WTC11 (cell line): Measurements from ENCODE around the gene ZEB2. TPM values are rescaled to one million over a fixed set of nuclear protein-coding genes. Genes with fewer than 3 reads are reported as not detected.

ENCODE experiments used
- ATAC-seq: fragments of 200-7000 bp; cut with Tn5 transposase; 2 replicates; pipeline ENCODE4 v1.10.0; 2021; ENCODE audit warnings: mild to moderate bottlenecking, moderate library complexity
- CTCF ChIA-PET: fragments of 300-600 bp; sonication (Branson Sonifier 250); formaldehyde crosslinking; loops from one replicate; lab custom pipeline; 2021; ENCODE audit warnings: antibody characterized with exemption; lab: Charles Lee
- POLR2A ChIA-PET: fragments of 350-600 bp; sonication (Branson Sonifier 250); formaldehyde crosslinking; loops from one replicate; lab custom pipeline; 2021; ENCODE audit warnings: antibody characterized with exemption; lab: Charles Lee
- DNase-seq: peaks from one replicate; pipeline ENCODE4 v3.0.0; 2021; ENCODE audit warnings: low spot score
- H3K27ac Mint-ChIP-seq: 2 replicates; pipeline ENCODE4 v1.8.0; 2021; ENCODE audit warnings: mixed read lengths
- H3K27me3 Mint-ChIP-seq: 2 replicates; pipeline ENCODE4 v1.8.0; 2021; ENCODE audit warnings: low read depth, mild to moderate bottlenecking, moderate library complexity, mixed read lengths
- H3K36me3 Mint-ChIP-seq: 2 replicates; pipeline ENCODE4 v1.8.0; 2021; ENCODE audit warnings: mixed read lengths
- H3K4me1 Mint-ChIP-seq: 2 replicates; pipeline ENCODE4 v1.8.0; 2022; ENCODE audit warnings: mixed read lengths
- H3K4me3 Mint-ChIP-seq: 2 replicates; pipeline ENCODE4 v1.8.0; 2021; ENCODE audit warnings: mild to moderate bottlenecking, moderate library complexity, mixed read lengths
- H3K9me3 Mint-ChIP-seq: 2 replicates; pipeline ENCODE4 v1.8.0; 2021; ENCODE audit warnings: mixed read lengths
- CBFB ChIP-seq: sonication (generic); formaldehyde crosslinking; IDR thresholded peaks from 2 replicates; pipeline ENCODE4 v1.8.1; 2022; ENCODE audit warnings: mild to moderate bottlenecking, low read depth, missing genetic modification reagents
- CDX4 ChIP-seq: fragments of 250-450 bp; sonication (Bioruptor Pico); IDR thresholded peaks from 2 replicates; pipeline ENCODE4 v1.9.0; 2021; ENCODE audit warnings: moderate library complexity, mild to moderate bottlenecking, inconsistent platforms, borderline replicate concordance
- FOXJ3 ChIP-seq: sonication (generic); formaldehyde crosslinking; IDR thresholded peaks from 2 replicates; pipeline ENCODE4 v1.9.0; 2021; ENCODE audit warnings: missing genetic modification reagents, mild to moderate bottlenecking, borderline replicate concordance
- FOXP1 ChIP-seq: sonication (generic); formaldehyde crosslinking; IDR thresholded peaks from 2 replicates; pipeline ENCODE4 v1.8.0; 2022; ENCODE audit warnings: missing genetic modification reagents, mild to moderate bottlenecking, moderate library complexity, borderline replicate concordance
- FOXP4 ChIP-seq: sonication (generic); formaldehyde crosslinking; IDR thresholded peaks from 2 replicates; pipeline ENCODE4 v1.8.0; 2022; ENCODE audit warnings: mild to moderate bottlenecking, missing genetic modification reagents
- IRF1 ChIP-seq: sonication (generic); formaldehyde crosslinking; IDR thresholded peaks from 2 replicates; pipeline ENCODE4 v1.8.0; 2023; ENCODE audit warnings: missing genetic modification reagents
- MAX ChIP-seq: sonication (generic); formaldehyde crosslinking; IDR thresholded peaks from 2 replicates; pipeline ENCODE4 v1.8.0; 2022; ENCODE audit warnings: mild to moderate bottlenecking, missing genetic modification reagents
- MLX ChIP-seq: sonication (generic); formaldehyde crosslinking; IDR thresholded peaks from 2 replicates; pipeline ENCODE4 v1.8.1; 2023; ENCODE audit warnings: mild to moderate bottlenecking, missing genetic modification reagents, moderate library complexity
- NFATC4 ChIP-seq: fragments of 250-450 bp; sonication (Bioruptor Pico); IDR thresholded peaks from 2 replicates; pipeline ENCODE4 v1.9.0; 2021; ENCODE audit warnings: mild to moderate bottlenecking
- PREB ChIP-seq: sonication (generic); formaldehyde crosslinking; IDR thresholded peaks from 2 replicates; pipeline ENCODE4 v1.8.1; 2022; ENCODE audit warnings: mild to moderate bottlenecking, missing genetic modification reagents, moderate library complexity, borderline replicate concordance
- SOX15 ChIP-seq: fragments of 250-450 bp; sonication (Bioruptor Pico); IDR thresholded peaks from 2 replicates; pipeline ENCODE4 v1.9.0; 2021; ENCODE audit warnings: mild to moderate bottlenecking
- ZNF232 ChIP-seq: sonication (generic); formaldehyde crosslinking; IDR thresholded peaks from 2 replicates; pipeline ENCODE4 v1.8.0; 2022; ENCODE audit warnings: mild to moderate bottlenecking, missing genetic modification reagents
- ZNF423 ChIP-seq: fragments of 250-450 bp; sonication (Bioruptor Pico); IDR thresholded peaks from 2 replicates; pipeline ENCODE4 v2.1.2; 2022; ENCODE audit warnings: mild to moderate bottlenecking, moderate library complexity
- ZNF532 ChIP-seq: fragments of 250-450 bp; sonication (Bioruptor Pico); IDR thresholded peaks from 2 replicates; pipeline ENCODE4 v1.9.0; 2021; ENCODE audit warnings: mild to moderate bottlenecking, borderline replicate concordance
- total RNA-seq: library from RNA; stranded (reverse); gene quantifications from 3 replicates; pipeline ENCODE4 v1.2.3, GENCODE V29; 2021

The ZEB2 gene
- total RNA-seq, 1 experiment from 2014 or later: 0.42 TPM

GRCh38 chr2:144424559-144425240, 95.2 kb downstream of the ZEB2 start:
- POLR2A ChIA-PET: no interaction called here
- no peak for ATAC-seq
- H3K4me3 Mint-ChIP-seq: no peak overlapping the region
- H3K4me1 Mint-ChIP-seq: peaks cover 11% of the 10 kb centered on the region
- no peaks in the 10 kb centered on the region for H3K27me3 Mint-ChIP-seq
- no peaks in the 10 kb centered on the region for H3K9me3 Mint-ChIP-seq
- H3K36me3 Mint-ChIP-seq: no peaks in the 10 kb centered on the region
- no peak overlapping the region for H3K27ac Mint-ChIP-seq
- no peak for TF ChIP-seq ZNF232 (CRISPR knock-in tag)
- TF ChIP-seq MLX (CRISPR knock-in tag): no peak
- no peak for TF ChIP-seq CBFB (CRISPR knock-in tag)
- TF ChIP-seq ZNF423 (CRISPR knock-in tag): no peak
- no peak for TF ChIP-seq FOXP4 (CRISPR knock-in tag)
- TF ChIP-seq SOX15: no peak
- TF ChIP-seq FOXJ3 (CRISPR knock-in tag): no peak
- no peak for TF ChIP-seq ZNF532
- no peak for TF ChIP-seq NFATC4 (CRISPR knock-in tag)
- TF ChIP-seq CDX4 (CRISPR knock-in tag): no peak
- no peak for TF ChIP-seq PREB (CRISPR knock-in tag)
- TF ChIP-seq FOXP1 (CRISPR knock-in tag): no peak
- TF ChIP-seq IRF1 (CRISPR knock-in tag): no peak
- TF ChIP-seq MAX (CRISPR knock-in tag): no peak
- TF ChIP-seq, all 79 proteins: peak for 0
- no peak for DNase-seq
- CTCF ChIA-PET: no interaction called here
